Esophagus muscularis mucosa (tissue), 4 donors: ENCODE measurements around the gene PRKCE. TPM values are rescaled to one million over a fixed set of nuclear protein-coding genes. Genes with fewer than 3 reads are reported as not detected.

ENCODE experiments used
- DNase-seq: peaks from one replicate; pipeline ENCODE4 v3.0.0-alpha.2; 2017; ENCODE audit errors: extremely low spot score
- H3K27ac ChIP-seq, 4 donors: fragments of 200-600 bp; sonication (generic); replicated peaks in 1 of 4; 1 replicate in 3 of 4; 2 replicates in 1 of 4; pipeline ENCODE4 v1.5.1; 2016 to 2019; ENCODE audit warnings: mild to moderate bottlenecking in 1 of 4
- H3K27me3 ChIP-seq, 4 donors: fragments of 200-600 bp; sonication (generic); one replicate each; pipeline versions ENCODE4 v1.5.1 to v1.6.0; 2016 to 2019
- H3K36me3 ChIP-seq, 4 donors: fragments of 200-600 bp; sonication (generic); one replicate each; pipeline ENCODE4 v1.5.1; 2016 to 2019
- H3K4me1 ChIP-seq, 4 donors: fragments of 200-600 bp; sonication (generic); one replicate each; pipeline ENCODE4 v1.5.1; 2016 to 2019
- H3K4me3 ChIP-seq, 4 donors: fragments of 200-600 bp; sonication (generic); 1 replicate in 2 of 4; 2 replicates in 2 of 4; pipeline ENCODE4 v1.5.1; 2016 to 2019; ENCODE audit warnings: mild to moderate bottlenecking in 4 of 4, moderate library complexity in 1 of 4
- H3K9me3 ChIP-seq, 4 donors: fragments of 200-600 bp; sonication (generic); 1 replicate in 3 of 4; 2 replicates in 1 of 4; pipeline ENCODE4 v1.5.1; 2016 to 2019
- CTCF ChIP-seq, 3 experiments: fragments of 200-600 bp in 2 of 3; fragments of 450-650 bp in 1 of 3; sonication (generic) in 2 of 3; IDR thresholded peaks; one replicate each; pipeline ENCODE4 v1.5.1; 2017 to 2019; ENCODE audit warnings: antibody characterized with exemption in 3 of 3, mild to moderate bottlenecking in 2 of 3, moderate library complexity in 1 of 3
- EP300 ChIP-seq: sonication (generic); formaldehyde crosslinking; IDR thresholded peaks from one replicate; pipeline ENCODE4 v1.6.1; 2017; ENCODE audit warnings: antibody characterized with exemption
- POLR2A ChIP-seq: fragments of 450-650 bp; IDR thresholded peaks from one replicate; pipeline ENCODE4 v1.6.1; 2017; ENCODE audit warnings: antibody characterized with exemption, moderate library complexity, mild to moderate bottlenecking, low read depth
- POLR2AphosphoS5 ChIP-seq, 2 donors: sonication (generic); formaldehyde crosslinking; IDR thresholded peaks; one replicate each; pipeline ENCODE4 v1.6.1; 2017; ENCODE audit warnings: antibody characterized with exemption in 2 of 2
- WGBS: methylation state at CpG from one replicate; pipeline ENCODE4 v1.1.5; 2018; 5-methylcytosine and 5-hydroxymethylcytosine counted together
- intact Hi-C: fragments of 100-400 bp; cut with DNase I; formaldehyde crosslinking; loops from one replicate; pipeline ENCODE4 v1.15.1; 2023
- total RNA-seq, 4 donors: library from RNA; depleted of rRNA; stranded (reverse); fragments of >200 nt; gene quantifications; one replicate each; pipeline versions ENCODE4 v1.1.0 to v1.2.1, GENCODE V29; 2016

PRKCE gene
- total RNA-seq, 4 donors from 2014 or later, result 11.6 to 21.1 (median 13.0) TPM

GRCh38 chr2:46183426-46183825 lies 532.0 kb downstream of the PRKCE start:
- no peak for DNase-seq
- WGBS, result 90% methylated on average over 4 of the region's 4 CpGs
- intact Hi-C loops, result no loop called here
- no peak overlapping the region for H3K27ac ChIP-seq
- H3K27me3 ChIP-seq, result no peaks in the 10 kb centered on the region
- H3K4me3 ChIP-seq, result no peak overlapping the region
- H3K9me3 ChIP-seq, result no peaks in the 10 kb centered on the region
- H3K4me1 ChIP-seq, result peaks cover 29 to 36% (median 32%) of the 10 kb centered on the region in 4 donors
- TF ChIP-seq EP300 (no peak), POLR2A (no peak), CTCF (IDR thresholded peaks at IDR 0.05) (no peak), POLR2AphosphoS5 (IDR thresholded peaks at IDR 0.05) (no peak)
- peaks cover 0 to 14% (median 10%) of the 10 kb centered on the region in 4 donors for H3K36me3 ChIP-seq

- H3K27me3 ChIP-seq, result no peaks in the 10 kb centered on the region
- no peak for DNase-seq
- 86% methylated on average over 12 of the region's 12 CpGs for WGBS
- peaks cover 0 to 14% (median 10%) of the 10 kb centered on the region in 4 donors for H3K36me3 ChIP-seq
- H3K4me3 ChIP-seq, result no peak overlapping the region
- no peak overlapping the region for H3K27ac ChIP-seq
- intact Hi-C loops, result no loop called here
- TF ChIP-seq EP300, result no peak
- TF ChIP-seq POLR2A, result no peak
- TF ChIP-seq POLR2AphosphoS5 (IDR thresholded peaks at IDR 0.05), result no peak
- no peak for TF ChIP-seq CTCF (IDR thresholded peaks at IDR 0.05)
- peaks cover 17 to 25% (median 23%) of the 10 kb centered on the region in 4 donors for H3K4me1 ChIP-seq
- H3K9me3 ChIP-seq, result no peaks in the 10 kb centered on the region
These were observed 533.5 kb downstream of the PRKCE start for GRCh38 chr2:46184794-46185583.

- intact Hi-C loops, result no loop called here
- no peaks in the 10 kb centered on the region for H3K27me3 ChIP-seq
- peaks cover 0 to 14% (median 10%) of the 10 kb centered on the region in 4 donors for H3K36me3 ChIP-seq
- peaks cover 14 to 25% (median 23%) of the 10 kb centered on the region in 4 donors for H3K4me1 ChIP-seq
- peak overlapping the region; percentile 26 to 48 (median 32) for H3K4me3 ChIP-seq
- TF ChIP-seq POLR2AphosphoS5 (IDR thresholded peaks at IDR 0.05) (peak; percentile 23 to 55), POLR2A (no peak), EP300 (no peak), CTCF (IDR thresholded peaks at IDR 0.05) (no peak)
- peak; percentile 91 for DNase-seq
- H3K27ac ChIP-seq, result peak overlapping the region; percentile 71 to 77 (median 73)
- H3K9me3 ChIP-seq, result no peaks in the 10 kb centered on the region
- 16% methylated on average over 6 of the region's 6 CpGs for WGBS
These were observed 535.7 kb downstream of the PRKCE start for GRCh38 chr2:46187112-46187618.

GRCh38 chr2:46188041-46188716 lies 536.7 kb downstream of the PRKCE start:
- peak overlapping the region; percentile 71 to 77 (median 73) for H3K27ac ChIP-seq
- H3K4me3 ChIP-seq, result peak overlapping the region in 1 of 4 donors; percentile 32

GRCh38 chr2:46193356-46193755 lies 541.9 kb downstream of the PRKCE start:
- no peak overlapping the region for H3K27ac ChIP-seq
- H3K9me3 ChIP-seq, result no peaks in the 10 kb centered on the region
- WGBS, result 63% methylated on average over 4 of the region's 4 CpGs
- DNase-seq, result no peak
- TF ChIP-seq POLR2A (no peak), EP300 (no peak), POLR2AphosphoS5 (IDR thresholded peaks at IDR 0.05) (no peak), CTCF (IDR thresholded peaks at IDR 0.05) (no peak)
- no peaks in the 10 kb centered on the region for H3K36me3 ChIP-seq
- intact Hi-C loops, result no loop called here
- H3K4me1 ChIP-seq, result peaks cover 6 to 14% (median 11%) of the 10 kb centered on the region in 4 donors
- H3K27me3 ChIP-seq, result no peaks in the 10 kb centered on the region
- no peak overlapping the region for H3K4me3 ChIP-seq

More at GRCh38 chr2:46188041-46188716, 536.7 kb downstream of the PRKCE start:
- peaks cover 0 to 14% (median 10%) of the 10 kb centered on the region in 4 donors for H3K36me3 ChIP-seq
- intact Hi-C loops, result no loop called here
- DNase-seq, result peak; percentile 90
- peaks cover 14 to 25% (median 23%) of the 10 kb centered on the region in 4 donors for H3K4me1 ChIP-seq
- TF ChIP-seq POLR2A, result no peak
- TF ChIP-seq EP300, result no peak
- peak in 1 of 2 donors; percentile 35 for TF ChIP-seq POLR2AphosphoS5 (IDR thresholded peaks at IDR 0.05)
- 65% methylated on average over 6 of the region's 7 CpGs for WGBS
- no peaks in the 10 kb centered on the region for H3K27me3 ChIP-seq
- no peaks in the 10 kb centered on the region for H3K9me3 ChIP-seq
